Transverse colon (tissue), 4 donors: Measurements from ENCODE around the gene GGA1. TPM values are rescaled to one million over a fixed set of nuclear protein-coding genes. Genes with fewer than 3 reads are reported as not detected.

Experiments
- DNase-seq: peaks from one replicate; pipeline ENCODE4 v3.0.0-alpha.2; 2019
- H3K27ac ChIP-seq, 4 donors: fragments of 200-600 bp; sonication (generic); 2 replicates each; pipeline ENCODE4 v1.5.1; 2016 to 2018; ENCODE audit warnings: inconsistent platforms in 4 of 4
- H3K27me3 ChIP-seq: fragments of 200-600 bp; sonication (generic); 2 replicates; pipeline ENCODE4 v1.5.1; 2017; ENCODE audit warnings: inconsistent platforms
- H3K36me3 ChIP-seq, 4 donors: fragments of 200-600 bp; sonication (generic); 2 replicates each; pipeline ENCODE4 v1.5.1; 2017 to 2019; ENCODE audit warnings: inconsistent platforms in 4 of 4
- H3K4me1 ChIP-seq, 4 donors: fragments of 200-600 bp; sonication (generic); 2 replicates each; pipeline ENCODE4 v1.5.1; 2017 to 2020; ENCODE audit warnings: inconsistent platforms in 4 of 4
- H3K4me3 ChIP-seq, 4 donors: fragments of 200-600 bp; sonication (generic); 1 replicate in 1 of 4; 2 replicates in 3 of 4; pipeline versions ENCODE4 v1.5.1 to v1.6.1; 2017 to 2019; ENCODE audit warnings: inconsistent platforms in 4 of 4
- H3K9me3 ChIP-seq, 2 donors: fragments of 200-600 bp; sonication (generic); 2 replicates each; pipeline ENCODE4 v1.5.1; 2017 to 2019; ENCODE audit warnings: inconsistent platforms in 2 of 2
- EP300 ChIP-seq: sonication (generic); formaldehyde crosslinking; IDR thresholded peaks from one replicate; pipeline ENCODE4 v1.6.1; 2017; ENCODE audit warnings: antibody characterized with exemption, low read depth
- POLR2A ChIP-seq: fragments of 450-650 bp; IDR thresholded peaks from one replicate; pipeline ENCODE4 v1.6.1; 2016; ENCODE audit warnings: antibody characterized with exemption, mild to moderate bottlenecking, moderate library complexity
- POLR2AphosphoS5 ChIP-seq, 3 donors: sonication (generic); formaldehyde crosslinking; IDR thresholded peaks; one replicate each; pipeline ENCODE4 v1.6.1; 2016; ENCODE audit warnings: antibody characterized with exemption in 3 of 3
- WGBS, 2 donors: methylation state at CpG; one replicate each; pipeline ENCODE4 v1.1.5; 2018; ENCODE audit warnings: low coverage in 1 of 2; 5-methylcytosine and 5-hydroxymethylcytosine counted together
- in situ Hi-C, 4 donors: fragments of 200-750 bp; cut with MboI; loops; one replicate each; pipeline versions ENCODE4 v1.15.0 to v1.15.1; 2017; ENCODE audit warnings: low sequenced_read_pairs in 3 of 4, low pct_ligation_motif_present in 1 of 4, low pct_unique_long_range_greater_than_20kb in 1 of 4
- intact Hi-C: fragments of 100-400 bp; cut with DNase I; formaldehyde crosslinking; loops from one replicate; pipeline ENCODE4 v1.15.1; 2023; ENCODE audit warnings: low total_unique reads
- total RNA-seq, 4 donors: library from RNA; depleted of rRNA; stranded (reverse); fragments of >200 nt; gene quantifications; one replicate each; pipeline ENCODE4 v1.1.0, GENCODE V29; 2016
- TF ChIP-seq, protein P1 (sequence below), 5 experiments: fragments of 200-600 bp in 3 of 5; fragments of 450-650 bp in 2 of 5; sonication (generic) in 3 of 5; IDR thresholded peaks; 1 replicate in 2 of 5; 2 replicates in 3 of 5; pipeline ENCODE4 v1.5.1; 2016 to 2017; ENCODE audit warnings: antibody characterized with exemption in 5 of 5, inconsistent platforms in 3 of 5, mild to moderate bottlenecking in 2 of 5, moderate library complexity in 1 of 5

The GGA1 gene
- total RNA-seq, 4 donors from 2014 or later, result 60.1 to 142 (median 73.8) TPM

DNA sequence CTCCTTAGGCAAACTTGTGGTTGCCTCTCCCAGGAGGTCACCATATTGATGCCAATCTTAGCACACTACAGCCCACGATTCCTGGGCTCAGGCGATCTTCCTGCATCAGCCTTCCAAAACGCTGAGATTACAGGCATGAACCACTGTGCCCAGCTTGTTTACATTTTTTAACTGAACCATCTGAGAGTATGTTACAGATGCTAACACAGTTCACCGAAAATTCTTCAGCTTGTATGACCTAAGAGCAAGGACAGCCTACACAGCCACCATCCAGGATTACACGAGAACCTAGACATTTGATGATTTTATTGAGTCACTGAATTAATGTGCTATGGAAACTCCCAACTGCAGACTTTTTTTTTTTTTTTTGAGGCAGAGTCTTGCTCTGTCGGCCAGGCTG is 61.0 kb downstream of the GGA1 start:
- TF ChIP-seq, protein P1, sequence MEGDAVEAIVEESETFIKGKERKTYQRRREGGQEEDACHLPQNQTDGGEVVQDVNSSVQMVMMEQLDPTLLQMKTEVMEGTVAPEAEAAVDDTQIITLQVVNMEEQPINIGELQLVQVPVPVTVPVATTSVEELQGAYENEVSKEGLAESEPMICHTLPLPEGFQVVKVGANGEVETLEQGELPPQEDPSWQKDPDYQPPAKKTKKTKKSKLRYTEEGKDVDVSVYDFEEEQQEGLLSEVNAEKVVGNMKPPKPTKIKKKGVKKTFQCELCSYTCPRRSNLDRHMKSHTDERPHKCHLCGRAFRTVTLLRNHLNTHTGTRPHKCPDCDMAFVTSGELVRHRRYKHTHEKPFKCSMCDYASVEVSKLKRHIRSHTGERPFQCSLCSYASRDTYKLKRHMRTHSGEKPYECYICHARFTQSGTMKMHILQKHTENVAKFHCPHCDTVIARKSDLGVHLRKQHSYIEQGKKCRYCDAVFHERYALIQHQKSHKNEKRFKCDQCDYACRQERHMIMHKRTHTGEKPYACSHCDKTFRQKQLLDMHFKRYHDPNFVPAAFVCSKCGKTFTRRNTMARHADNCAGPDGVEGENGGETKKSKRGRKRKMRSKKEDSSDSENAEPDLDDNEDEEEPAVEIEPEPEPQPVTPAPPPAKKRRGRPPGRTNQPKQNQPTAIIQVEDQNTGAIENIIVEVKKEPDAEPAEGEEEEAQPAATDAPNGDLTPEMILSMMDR (IDR thresholded peaks at IDR 0.05), result no peak
- TF ChIP-seq POLR2AphosphoS5 (IDR thresholded peaks at IDR 0.05) (no peak), EP300 (no peak), POLR2A (no peak)

DNA sequence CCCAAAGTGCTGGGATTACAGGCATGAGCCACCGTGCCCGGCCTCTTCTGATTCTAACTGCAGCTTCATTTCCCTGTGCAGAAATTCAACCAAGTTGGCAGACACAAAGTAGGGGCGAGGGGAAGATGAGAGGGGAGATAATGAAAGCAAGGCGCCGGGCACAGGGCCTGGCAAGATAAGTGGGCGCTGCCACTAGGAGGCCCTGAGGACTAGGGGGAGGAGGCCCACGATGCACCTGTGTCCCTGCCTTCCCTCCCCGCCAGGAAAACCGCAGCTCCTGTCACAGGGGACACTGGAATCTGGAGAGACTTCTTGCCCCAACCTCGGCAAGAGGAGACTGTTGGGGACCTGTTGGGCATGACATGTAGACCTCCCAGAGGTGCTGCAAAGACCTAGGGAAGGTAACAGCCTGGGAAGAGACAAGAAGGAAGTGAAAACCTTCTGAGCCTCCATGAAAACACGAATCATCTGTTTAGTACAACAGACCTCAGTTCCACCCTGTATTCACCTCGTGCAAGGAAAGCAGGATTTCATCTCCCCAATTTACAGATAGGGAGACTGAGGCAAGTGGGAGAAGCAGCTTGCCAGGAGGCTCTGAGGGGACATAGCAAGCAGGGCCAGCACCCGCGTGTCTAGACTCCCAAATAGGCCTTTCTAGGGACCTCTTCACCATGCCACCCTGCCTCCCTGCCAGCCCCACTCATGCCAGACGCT is 63.7 kb downstream of the GGA1 start:
- H3K27ac ChIP-seq, result peak overlapping the region; percentile 89 to 96 (median 94)
- TF ChIP-seq, protein P1 (IDR thresholded peaks at IDR 0.05), result peak in 1 of 5 experiments; percentile 14
- no peak for TF ChIP-seq POLR2A
- TF ChIP-seq POLR2AphosphoS5 (IDR thresholded peaks at IDR 0.05), result no peak
- TF ChIP-seq EP300, result no peak
- intact Hi-C loops (no loop called here), in situ Hi-C loops (no loop called here)
- H3K9me3 ChIP-seq, result no peaks in the 10 kb centered on the region
- no peak overlapping the region for H3K4me3 ChIP-seq
- no peaks in the 10 kb centered on the region for H3K27me3 ChIP-seq
- no peak for DNase-seq
- peaks cover 29 to 64% (median 46%) of the 10 kb centered on the region in 4 donors for H3K4me1 ChIP-seq
- 61 to 80% methylated on average over 2 to 15 of the region's 15 CpGs for WGBS, 2 donors
- H3K36me3 ChIP-seq, result no peaks in the 10 kb centered on the region

More for the DNA sequence above, 61.0 kb downstream of the GGA1 start:
- Histone ChIP-seq H3K9me3 (no peaks in the 10 kb centered on the region), H3K4me3 (no peak overlapping the region), H3K27ac (peak overlapping the region; percentile 35 to 55 (median 44)), H3K36me3 (peaks cover 0 to 12% (median 0%) of the 10 kb centered on the region in 4 donors), H3K4me1 (peaks cover 17 to 41% (median 26%) of the 10 kb centered on the region in 4 donors), H3K27me3 (no peaks in the 10 kb centered on the region)
- intact Hi-C loops (no loop called here), in situ Hi-C loops (no loop called here)
- WGBS, 2 donors, result 58% methylated on average over 6 of the region's 6 CpGs; no CpG with 5 or more reads in 1 of the 2 donors
- DNase-seq, result no peak

DNA sequence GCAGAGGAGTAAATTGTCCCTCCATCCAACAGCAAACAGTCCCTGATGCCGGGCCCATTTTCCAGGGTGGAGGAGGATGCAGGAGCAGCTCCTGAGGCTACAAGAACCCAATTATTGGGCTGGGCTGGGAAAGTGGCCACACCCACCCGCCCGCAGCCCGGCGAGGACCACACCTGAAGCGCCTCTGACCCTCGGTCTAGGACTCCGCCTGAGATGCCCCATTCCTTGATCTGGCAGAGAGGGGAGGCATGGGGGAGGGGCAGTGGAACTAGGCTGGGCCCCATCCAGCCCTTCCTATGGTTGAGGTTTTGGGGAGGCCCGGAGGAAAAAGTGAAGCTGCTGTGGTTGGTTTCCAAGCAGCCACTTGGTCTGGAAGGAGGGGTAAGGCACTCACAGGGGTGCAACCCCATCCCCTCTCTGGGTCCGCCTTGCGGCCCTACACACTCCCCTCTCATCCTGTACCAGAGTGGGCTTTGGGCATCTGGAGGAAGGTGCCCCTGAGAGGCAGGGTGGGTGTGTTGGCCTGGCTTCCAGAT is 64.4 kb downstream of the GGA1 start:
- Histone ChIP-seq H3K27me3 (no peaks in the 10 kb centered on the region), H3K27ac (peak overlapping the region; percentile 89 to 96 (median 94)), H3K9me3 (no peaks in the 10 kb centered on the region), H3K4me1 (peaks cover 34 to 66% (median 51%) of the 10 kb centered on the region in 4 donors), H3K4me3 (no peak overlapping the region), H3K36me3 (no peaks in the 10 kb centered on the region)
- peak; percentile 49 for DNase-seq
- intact Hi-C loops, result no loop called here
- WGBS, 2 donors, result 55% methylated on average over 10 of the region's 11 CpGs; no CpG with 5 or more reads in 1 of the 2 donors
- no peak for TF ChIP-seq POLR2A
- TF ChIP-seq, protein P1 (IDR thresholded peaks at IDR 0.05), result no peak
- no peak for TF ChIP-seq EP300
- no peak for TF ChIP-seq POLR2AphosphoS5 (IDR thresholded peaks at IDR 0.05)
- in situ Hi-C loops, result no loop called here

DNA sequence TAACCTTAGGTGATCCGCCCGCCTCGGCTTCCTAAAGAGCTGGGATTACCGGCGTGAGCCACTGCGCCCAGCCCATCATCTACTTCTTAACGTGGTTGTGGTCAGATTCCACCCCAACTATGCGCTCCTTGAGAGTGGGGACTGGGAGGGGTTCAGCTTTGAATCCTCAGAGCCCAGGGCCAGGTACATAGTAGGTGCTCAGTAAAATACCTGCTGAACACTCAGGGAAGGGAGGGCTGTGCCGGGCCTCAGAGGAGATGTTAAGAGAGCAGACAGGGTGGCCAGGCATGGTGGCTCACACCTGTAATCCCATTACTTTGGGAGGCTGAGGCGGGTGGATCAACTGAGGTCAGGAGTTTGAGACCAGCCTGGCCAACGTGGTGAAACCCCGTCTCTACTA is 65.6 kb downstream of the GGA1 start:
- intact Hi-C loops, result no loop called here
- peak overlapping the region; percentile 89 to 96 (median 94) for H3K27ac ChIP-seq
- no peaks in the 10 kb centered on the region for H3K36me3 ChIP-seq
- no peaks in the 10 kb centered on the region for H3K27me3 ChIP-seq
- TF ChIP-seq, protein P1 (IDR thresholded peaks at IDR 0.05), result no peak
- no peak for TF ChIP-seq POLR2A
- TF ChIP-seq POLR2AphosphoS5 (IDR thresholded peaks at IDR 0.05), result no peak
- TF ChIP-seq EP300, result no peak
- in situ Hi-C loops, result no loop called here
- no peak for DNase-seq
- no peak overlapping the region for H3K4me3 ChIP-seq
- 80% methylated on average over 12 of the region's 12 CpGs; no CpG with 5 or more reads in 1 of the 2 donors for WGBS, 2 donors
- no peaks in the 10 kb centered on the region for H3K9me3 ChIP-seq
- H3K4me1 ChIP-seq, result peaks cover 34 to 65% (median 54%) of the 10 kb centered on the region in 4 donors
